ENCODE data around the gene TPRG1L.

The TPRG1L gene

DNA sequence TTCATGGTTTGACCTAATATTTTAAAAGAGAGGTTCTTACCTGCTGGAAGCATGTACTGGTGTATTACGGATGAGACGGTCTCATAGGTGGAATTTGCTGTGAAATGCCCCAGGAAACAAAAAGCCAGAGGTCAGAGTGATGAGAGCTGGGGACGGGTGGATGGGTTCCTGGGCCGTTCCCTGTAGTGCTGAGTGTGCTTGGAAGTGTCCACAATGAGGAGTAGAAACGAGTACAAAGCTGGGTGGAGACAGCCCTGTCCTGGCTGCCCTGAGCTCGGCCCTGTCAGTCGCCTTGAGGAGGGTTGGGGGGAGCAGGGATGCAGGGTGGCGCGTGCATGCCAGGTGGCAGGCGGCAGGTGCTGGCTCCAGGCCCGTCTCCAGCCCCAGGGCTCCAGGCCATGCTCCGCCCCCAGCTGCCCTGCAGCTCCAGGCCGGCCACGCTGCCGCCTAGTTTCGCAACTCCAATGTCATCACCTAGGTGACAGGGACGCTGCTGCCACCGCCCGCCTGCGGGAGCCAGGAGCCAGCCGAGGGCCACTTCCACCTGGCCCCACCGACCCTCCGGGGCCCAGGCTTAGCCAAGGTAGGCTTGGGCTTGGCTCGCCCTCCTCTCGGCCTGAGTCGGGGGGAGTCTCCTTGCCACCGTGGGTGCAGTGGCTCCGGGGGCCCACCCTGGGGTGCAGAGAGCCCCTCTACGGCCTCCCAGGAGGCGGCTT, 43.9 kb downstream of the TPRG1L start:
- no peaks in the 10 kb centered on the region for H4K20me1 ChIP-seq (ENCODE audit: insufficient read depth, low read length)
- H3K9me3 ChIP-seq (ENCODE audit: insufficient read depth, low read length), result no peaks in the 10 kb centered on the region
- peak overlapping the region; percentile 14; the same call in 1 of the 2 replicates for H3K4me2 ChIP-seq (ENCODE audit: low read length)
- no peak overlapping the region for H3K27ac ChIP-seq (ENCODE audit: low read length)
- H3K27me3 ChIP-seq (ENCODE audit: low read depth, low read length), result peaks cover 40% of the 10 kb centered on the region
- no peak overlapping the region for H3K9ac ChIP-seq (ENCODE audit: low read length)
- peaks cover 80% of the 10 kb centered on the region for H3K4me1 ChIP-seq (ENCODE audit: low read length)
- H2AFZ ChIP-seq (ENCODE audit: low read depth, low read length), result no peak overlapping the region
- no peaks in the 10 kb centered on the region for H3K36me3 ChIP-seq (replicated peaks; ENCODE audit: low read depth, low read length)
- no peak overlapping the region for H3K4me3 ChIP-seq (ENCODE audit: low read length)
- TF ChIP-seq, protein P1, sequence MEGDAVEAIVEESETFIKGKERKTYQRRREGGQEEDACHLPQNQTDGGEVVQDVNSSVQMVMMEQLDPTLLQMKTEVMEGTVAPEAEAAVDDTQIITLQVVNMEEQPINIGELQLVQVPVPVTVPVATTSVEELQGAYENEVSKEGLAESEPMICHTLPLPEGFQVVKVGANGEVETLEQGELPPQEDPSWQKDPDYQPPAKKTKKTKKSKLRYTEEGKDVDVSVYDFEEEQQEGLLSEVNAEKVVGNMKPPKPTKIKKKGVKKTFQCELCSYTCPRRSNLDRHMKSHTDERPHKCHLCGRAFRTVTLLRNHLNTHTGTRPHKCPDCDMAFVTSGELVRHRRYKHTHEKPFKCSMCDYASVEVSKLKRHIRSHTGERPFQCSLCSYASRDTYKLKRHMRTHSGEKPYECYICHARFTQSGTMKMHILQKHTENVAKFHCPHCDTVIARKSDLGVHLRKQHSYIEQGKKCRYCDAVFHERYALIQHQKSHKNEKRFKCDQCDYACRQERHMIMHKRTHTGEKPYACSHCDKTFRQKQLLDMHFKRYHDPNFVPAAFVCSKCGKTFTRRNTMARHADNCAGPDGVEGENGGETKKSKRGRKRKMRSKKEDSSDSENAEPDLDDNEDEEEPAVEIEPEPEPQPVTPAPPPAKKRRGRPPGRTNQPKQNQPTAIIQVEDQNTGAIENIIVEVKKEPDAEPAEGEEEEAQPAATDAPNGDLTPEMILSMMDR (IDR thresholded peaks at IDR 0.05; ENCODE audit: low read depth, low read length), result no peak
- no peak for TF ChIP-seq EZH2phosphoT487 (IDR thresholded peaks at IDR 0.05; ENCODE audit: low read depth)
- H3K79me2 ChIP-seq (ENCODE audit: low read length), result no peaks in the 10 kb centered on the region

DNA sequence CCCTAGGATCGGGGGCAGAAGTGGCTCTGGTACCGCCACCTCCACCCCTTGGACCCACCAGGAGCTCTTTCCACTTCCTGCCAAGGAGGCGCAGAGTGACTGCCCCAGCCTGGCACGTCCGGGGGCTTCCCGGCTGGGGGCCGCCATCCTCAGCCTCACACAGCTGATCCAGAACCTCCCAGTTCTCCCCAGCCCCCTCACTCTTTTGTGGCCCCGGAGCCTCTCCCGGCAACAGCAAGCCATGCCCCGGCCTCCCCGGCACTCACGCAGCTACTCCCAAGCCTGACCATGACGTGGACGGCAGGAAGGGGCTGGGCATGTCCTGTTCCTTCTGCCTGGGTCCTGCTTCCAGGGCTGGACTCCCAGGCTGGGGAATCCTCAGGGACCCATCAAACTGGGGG, 44.6 kb downstream of the TPRG1L start:
- peaks cover 81% of the 10 kb centered on the region for H3K4me1 ChIP-seq (ENCODE audit: low read length)
- no peak overlapping the region for H3K4me3 ChIP-seq (ENCODE audit: low read length)
- no peak overlapping the region for H2AFZ ChIP-seq (ENCODE audit: low read depth, low read length)
- H4K20me1 ChIP-seq (ENCODE audit: insufficient read depth, low read length), result no peaks in the 10 kb centered on the region
- no peaks in the 10 kb centered on the region for H3K36me3 ChIP-seq (replicated peaks; ENCODE audit: low read depth, low read length)
- no peak overlapping the region for H3K9ac ChIP-seq (ENCODE audit: low read length)
- no peaks in the 10 kb centered on the region for H3K79me2 ChIP-seq (ENCODE audit: low read length)
- H3K9me3 ChIP-seq (ENCODE audit: insufficient read depth, low read length), result no peaks in the 10 kb centered on the region
- no peak overlapping the region for H3K4me2 ChIP-seq (ENCODE audit: low read length)
- no peak for TF ChIP-seq EZH2phosphoT487 (IDR thresholded peaks at IDR 0.05; ENCODE audit: low read depth)
- H3K27ac ChIP-seq (ENCODE audit: low read length), result no peak overlapping the region
- peaks cover 40% of the 10 kb centered on the region for H3K27me3 ChIP-seq (ENCODE audit: low read depth, low read length)

GRCh38 chr1:3669971-3670431, 45.2 kb downstream of the TPRG1L start:
- no peak for TF ChIP-seq EZH2phosphoT487 (IDR thresholded peaks at IDR 0.05; ENCODE audit: low read depth)
- TF ChIP-seq, protein P1 (IDR thresholded peaks at IDR 0.05; ENCODE audit: low read depth, low read length), result no peak
- H3K36me3 ChIP-seq (replicated peaks; ENCODE audit: low read depth, low read length), result no peaks in the 10 kb centered on the region
- H3K27me3 ChIP-seq (ENCODE audit: low read depth, low read length), result peaks cover 40% of the 10 kb centered on the region
- no peak overlapping the region for H2AFZ ChIP-seq (ENCODE audit: low read depth, low read length)
- no peak overlapping the region for H3K4me2 ChIP-seq (ENCODE audit: low read length)
- peaks cover 80% of the 10 kb centered on the region for H3K4me1 ChIP-seq (ENCODE audit: low read length)
- no peaks in the 10 kb centered on the region for H3K9me3 ChIP-seq (ENCODE audit: insufficient read depth, low read length)
- no peak overlapping the region for H3K4me3 ChIP-seq (ENCODE audit: low read length)
- no peaks in the 10 kb centered on the region for H3K79me2 ChIP-seq (ENCODE audit: low read length)
- H3K9ac ChIP-seq (ENCODE audit: low read length), result no peak overlapping the region
- no peak overlapping the region for H3K27ac ChIP-seq (ENCODE audit: low read length)
- H4K20me1 ChIP-seq (ENCODE audit: insufficient read depth, low read length), result no peaks in the 10 kb centered on the region

GRCh38 chr1:3670823-3671265, 46.0 kb downstream of the TPRG1L start:
- TF ChIP-seq EZH2phosphoT487 (IDR thresholded peaks at IDR 0.05; ENCODE audit: low read depth), result no peak
- TF ChIP-seq, protein P1 (IDR thresholded peaks at IDR 0.05; ENCODE audit: low read depth, low read length), result no peak
- Histone ChIP-seq H4K20me1 (ENCODE audit: insufficient read depth, low read length) (no peaks in the 10 kb centered on the region), H3K4me2 (ENCODE audit: low read length) (no peak overlapping the region), H3K79me2 (ENCODE audit: low read length) (no peaks in the 10 kb centered on the region), H3K4me3 (ENCODE audit: low read length) (no peak overlapping the region), H3K27ac (ENCODE audit: low read length) (no peak overlapping the region), H2AFZ (ENCODE audit: low read depth, low read length) (no peak overlapping the region), H3K36me3 (replicated peaks; ENCODE audit: low read depth, low read length) (no peaks in the 10 kb centered on the region), H3K9ac (ENCODE audit: low read length) (no peak overlapping the region), H3K27me3 (ENCODE audit: low read depth, low read length) (peaks cover 40% of the 10 kb centered on the region), H3K4me1 (ENCODE audit: low read length) (peaks cover 80% of the 10 kb centered on the region), H3K9me3 (ENCODE audit: insufficient read depth, low read length) (no peaks in the 10 kb centered on the region)

All from OCI-LY3 (cell line).